H9 (cell line): ENCODE results near the gene NMU. TPM values are rescaled to one million over a fixed set of nuclear protein-coding genes. Genes with fewer than 3 reads are reported as not detected.

Experiments
- DNase-seq: peaks from one replicate; pipeline ENCODE4 v3.0.0-alpha.2; 2017
- H2AFZ ChIP-seq: one replicate; pipeline ENCODE4 v1.6.1; 2013; ENCODE audit warnings: mild to moderate bottlenecking, low read length, control low read depth, moderate library complexity
- H2AK5ac ChIP-seq: 2 replicates; pipeline ENCODE4 v1.6.1; 2013; ENCODE audit warnings: low read length, control low read depth, mixed read lengths; ENCODE audit not compliant: insufficient read length
- H2BK120ac ChIP-seq: one replicate; pipeline ENCODE4 v1.6.1; 2013; ENCODE audit warnings: low read depth, mild to moderate bottlenecking, low read length, control low read depth, inconsistent platforms; ENCODE audit not compliant: poor library complexity, severe bottlenecking
- H2BK12ac ChIP-seq: 2 replicates; pipeline ENCODE4 v1.6.1; 2013; ENCODE audit warnings: low read length, control low read depth, mixed read lengths, low read depth; ENCODE audit not compliant: insufficient read length
- H2BK15ac ChIP-seq: 2 replicates; pipeline ENCODE4 v1.6.1; 2013; ENCODE audit warnings: low read depth, low read length, control low read depth
- H2BK20ac ChIP-seq: one replicate; pipeline ENCODE4 v1.6.1; 2013; ENCODE audit warnings: low read depth, mild to moderate bottlenecking, low read length, control low read depth, inconsistent platforms; ENCODE audit not compliant: poor library complexity, severe bottlenecking
- H2BK5ac ChIP-seq: 2 replicates; pipeline ENCODE4 v1.6.1; 2013; ENCODE audit warnings: low read length, control low read depth, mixed read lengths; ENCODE audit not compliant: insufficient read length
- H3K14ac ChIP-seq: 2 replicates; pipeline ENCODE4 v1.6.1; 2013; ENCODE audit warnings: low read length, control low read depth; ENCODE audit not compliant: insufficient read depth
- H3K18ac ChIP-seq: 2 replicates; pipeline ENCODE4 v1.6.1; 2013; ENCODE audit warnings: low read depth, mild to moderate bottlenecking, mixed read lengths, low read length, control low read depth; ENCODE audit not compliant: insufficient read length
- H3K23ac ChIP-seq: 2 replicates; pipeline ENCODE4 v1.6.1; 2013; ENCODE audit warnings: low read length, control low read depth, mixed read lengths, low read depth; ENCODE audit not compliant: insufficient read length
- H3K23me2 ChIP-seq: 2 replicates; pipeline ENCODE4 v1.6.1; 2013; ENCODE audit warnings: low read depth, mild to moderate bottlenecking, mixed read lengths, low read length, control low read depth; ENCODE audit not compliant: insufficient read length, poor library complexity, severe bottlenecking
- H3K27ac ChIP-seq: 2 replicates; pipeline ENCODE4 v1.5.1; 2013; ENCODE audit warnings: low read length, control low read depth, mixed read lengths, low read depth; ENCODE audit not compliant: insufficient read length
- H3K27me3 ChIP-seq: 2 replicates; pipeline ENCODE4 v1.6.1; 2013; ENCODE audit warnings: low read length, control low read depth, inconsistent platforms; ENCODE audit not compliant: insufficient read depth
- H3K4ac ChIP-seq: 2 replicates; pipeline ENCODE4 v1.6.1; 2013; ENCODE audit warnings: low read depth, mild to moderate bottlenecking, control low read depth, inconsistent platforms, low read length, moderate library complexity
- H3K4me1 ChIP-seq: 2 replicates; pipeline ENCODE4 v1.6.1; 2013; ENCODE audit warnings: low read length, control low read depth, inconsistent platforms; ENCODE audit not compliant: insufficient read depth
- H3K4me2 ChIP-seq: 2 replicates; pipeline ENCODE4 v1.6.1; 2013; ENCODE audit warnings: low read length, control low read depth, mixed read lengths; ENCODE audit not compliant: insufficient read length, insufficient read depth
- H3K56ac ChIP-seq: 2 replicates; pipeline ENCODE4 v1.6.1; 2013; ENCODE audit warnings: low read depth, mild to moderate bottlenecking, mixed read lengths, low read length, control low read depth; ENCODE audit not compliant: insufficient read length
- H3K79me1 ChIP-seq: 2 replicates; pipeline ENCODE4 v1.6.1; 2013; ENCODE audit warnings: low read depth, mild to moderate bottlenecking, moderate library complexity, low read length, control low read depth, inconsistent platforms; ENCODE audit not compliant: insufficient read depth, poor library complexity, severe bottlenecking
- H3K79me2 ChIP-seq: 2 replicates; pipeline ENCODE4 v1.6.1; 2013; ENCODE audit warnings: low read length, control low read depth, inconsistent platforms; ENCODE audit not compliant: insufficient read depth
- H3K9ac ChIP-seq: 2 replicates; pipeline ENCODE4 v1.6.1; 2013; ENCODE audit warnings: low read length, control low read depth, mixed read lengths; ENCODE audit not compliant: insufficient read length; ENCODE audit errors: extremely low read depth
- H3K9me3 ChIP-seq: one replicate; pipeline ENCODE4 v1.6.1; 2013; ENCODE audit warnings: low read depth, low read length, inconsistent platforms; ENCODE audit not compliant: control insufficient read depth
- H3T11ph ChIP-seq: one replicate; pipeline ENCODE4 v1.6.1; 2013; ENCODE audit warnings: mild to moderate bottlenecking, low read length, control low read depth, inconsistent platforms
- H4K20me1 ChIP-seq: one replicate; pipeline ENCODE4 v1.6.1; 2013; ENCODE audit not compliant: control insufficient read depth, insufficient read length, insufficient read depth
- H4K5ac ChIP-seq: 2 replicates; pipeline ENCODE4 v1.6.1; 2013; ENCODE audit warnings: low read depth, mild to moderate bottlenecking, mixed read lengths, low read length, control low read depth; ENCODE audit not compliant: insufficient read length
- H4K8ac ChIP-seq: replicated peaks from 2 replicates; pipeline ENCODE4 v1.6.1; 2013; ENCODE audit warnings: low read length, control low read depth, mixed read lengths, low read depth; ENCODE audit not compliant: insufficient read length
- H4K91ac ChIP-seq: 2 replicates; pipeline ENCODE4 v1.6.1; 2013; ENCODE audit warnings: low read depth, mild to moderate bottlenecking, moderate library complexity, mixed read lengths, low read length, control low read depth; ENCODE audit not compliant: insufficient read length
- H3K27ac Mint-ChIP-seq, 3 experiments: 2 replicates in 2 of 3; 3 replicates in 1 of 3; pipeline ENCODE4 v1.8.0; 2020 to 2021; ENCODE audit warnings: mixed read lengths in 3 of 3, mild to moderate bottlenecking in 1 of 3, moderate library complexity in 1 of 3
- H3K27me3 Mint-ChIP-seq: 2 replicates; pipeline ENCODE4 v1.8.0; 2021; ENCODE audit warnings: low read depth, mild to moderate bottlenecking, moderate library complexity, mixed read lengths
- H3K36me3 Mint-ChIP-seq, 3 experiments: 2 replicates in 2 of 3; 3 replicates in 1 of 3; pipeline ENCODE4 v1.8.0; 2020 to 2021; ENCODE audit warnings: low read depth in 3 of 3, mixed read lengths in 3 of 3; ENCODE audit not compliant: insufficient read depth in 1 of 3
- H3K4me1 Mint-ChIP-seq, 2 experiments: 2 replicates each; pipeline ENCODE4 v1.8.0; 2020; ENCODE audit warnings: mixed read lengths in 2 of 2
- H3K4me3 Mint-ChIP-seq, 2 experiments: 2 replicates in 1 of 2; 3 replicates in 1 of 2; pipeline ENCODE4 v1.8.0; 2020 to 2021; ENCODE audit warnings: mild to moderate bottlenecking in 2 of 2, mixed read lengths in 2 of 2, moderate library complexity in 1 of 2
- H3K9me3 Mint-ChIP-seq, 2 experiments: 2 replicates in 1 of 2; 3 replicates in 1 of 2; pipeline ENCODE4 v1.8.0; 2020; ENCODE audit warnings: mild to moderate bottlenecking in 2 of 2, mixed read lengths in 2 of 2, moderate library complexity in 1 of 2
- WGBS: extraction: QIAGEN DNeasy Blood & Tissue Kit; methylation state at CpG from one replicate; pipeline ENCODE4 v1.1.7; 2013; ENCODE audit warnings: missing lambda C conversion rate, low lambda C conversion rate, mixed read lengths; ENCODE audit not compliant: insufficient read length; ENCODE audit errors: extremely low coverage; 5-methylcytosine and 5-hydroxymethylcytosine counted together
- total RNA-seq: library from RNA; stranded (reverse); gene quantifications from 2 replicates; pipeline ENCODE4 v1.2.1, GENCODE V29; 2021
- TF ChIP-seq, protein P1 (sequence below): fragments of 200-600 bp; sonication (generic); conservative IDR thresholded peaks from 3 replicates; pipeline ENCODE4 v1.8.0; 2021; ENCODE audit warnings: antibody characterized with exemption, mild to moderate bottlenecking

NMU gene
- total RNA-seq, 1 experiment from 2014 or later = 12.9 TPM

DNA sequence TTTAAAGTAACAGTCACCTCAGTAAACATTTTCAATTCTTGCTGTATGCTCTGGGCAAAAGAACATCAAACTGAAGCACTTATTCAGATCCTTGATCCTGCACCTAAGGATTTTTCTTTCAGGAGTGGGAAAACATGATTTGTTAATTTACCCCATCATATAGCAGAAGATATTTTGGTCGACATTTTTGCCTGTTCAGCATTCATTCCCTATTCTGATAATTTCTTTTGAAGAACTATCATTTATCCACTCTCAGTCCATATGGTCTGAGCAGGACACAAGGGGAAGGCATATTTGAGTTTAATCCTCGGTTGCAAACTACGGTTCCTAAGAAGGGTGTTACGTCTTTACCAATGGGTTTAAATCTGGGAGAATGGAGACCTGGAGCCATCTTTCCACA is 88.2 kb downstream of the NMU start:
- H3K9ac ChIP-seq = no peak overlapping the region
- H3T11ph ChIP-seq = no peak overlapping the region
- no peak overlapping the region for H2BK120ac ChIP-seq
- no peak overlapping the region for H3K14ac ChIP-seq
- peaks cover 34 to 43% of the 10 kb centered on the region in 2 experiments for H3K4me1 Mint-ChIP-seq
- peak overlapping the region; percentile 69 for H3K4me2 ChIP-seq
- H3K27me3 ChIP-seq = no peaks in the 10 kb centered on the region
- peaks cover 8% of the 10 kb centered on the region; the same call in 1 of the 2 replicates for H3K4me1 ChIP-seq
- peak overlapping the region in 2 of 3 experiments; percentile 3 to 56; a peak in 4 of 7 replicates for H3K27ac Mint-ChIP-seq
- no peak for DNase-seq
- WGBS = no CpG with 5 or more reads among the region's 4 CpGs
- H3K4ac ChIP-seq = no peak overlapping the region
- TF ChIP-seq, protein P1, sequence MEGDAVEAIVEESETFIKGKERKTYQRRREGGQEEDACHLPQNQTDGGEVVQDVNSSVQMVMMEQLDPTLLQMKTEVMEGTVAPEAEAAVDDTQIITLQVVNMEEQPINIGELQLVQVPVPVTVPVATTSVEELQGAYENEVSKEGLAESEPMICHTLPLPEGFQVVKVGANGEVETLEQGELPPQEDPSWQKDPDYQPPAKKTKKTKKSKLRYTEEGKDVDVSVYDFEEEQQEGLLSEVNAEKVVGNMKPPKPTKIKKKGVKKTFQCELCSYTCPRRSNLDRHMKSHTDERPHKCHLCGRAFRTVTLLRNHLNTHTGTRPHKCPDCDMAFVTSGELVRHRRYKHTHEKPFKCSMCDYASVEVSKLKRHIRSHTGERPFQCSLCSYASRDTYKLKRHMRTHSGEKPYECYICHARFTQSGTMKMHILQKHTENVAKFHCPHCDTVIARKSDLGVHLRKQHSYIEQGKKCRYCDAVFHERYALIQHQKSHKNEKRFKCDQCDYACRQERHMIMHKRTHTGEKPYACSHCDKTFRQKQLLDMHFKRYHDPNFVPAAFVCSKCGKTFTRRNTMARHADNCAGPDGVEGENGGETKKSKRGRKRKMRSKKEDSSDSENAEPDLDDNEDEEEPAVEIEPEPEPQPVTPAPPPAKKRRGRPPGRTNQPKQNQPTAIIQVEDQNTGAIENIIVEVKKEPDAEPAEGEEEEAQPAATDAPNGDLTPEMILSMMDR = no peak
- no peak overlapping the region for H2BK20ac ChIP-seq
- H3K36me3 Mint-ChIP-seq = no peaks in the 10 kb centered on the region; a peak in 1 of 7 replicates
- H4K5ac ChIP-seq = no peak overlapping the region
- no peaks in the 10 kb centered on the region for H3K9me3 ChIP-seq
- H2BK12ac ChIP-seq = no peak overlapping the region
- H3K56ac ChIP-seq = no peak overlapping the region
- no peak overlapping the region for H2AFZ ChIP-seq
- H4K8ac ChIP-seq = no peak overlapping the region
- no peaks in the 10 kb centered on the region for H3K79me1 ChIP-seq
- H4K20me1 ChIP-seq = no peaks in the 10 kb centered on the region
- H3K23me2 ChIP-seq = peaks cover 6% of the 10 kb centered on the region
- peaks cover 9% of the 10 kb centered on the region; the same call in 1 of the 2 replicates for H3K79me2 ChIP-seq
- H4K91ac ChIP-seq = no peak overlapping the region
- no peak overlapping the region for H3K27ac ChIP-seq
- H2AK5ac ChIP-seq = no peak overlapping the region
- no peaks in the 10 kb centered on the region for H3K27me3 Mint-ChIP-seq
- no peak overlapping the region for H3K18ac ChIP-seq
- no peak overlapping the region for H2BK15ac ChIP-seq
- no peak overlapping the region for H2BK5ac ChIP-seq
- no peaks in the 10 kb centered on the region for H3K9me3 Mint-ChIP-seq
- no peak overlapping the region for H3K23ac ChIP-seq
- peak overlapping the region; percentile 92 to 94 for H3K4me3 Mint-ChIP-seq
